ENCODE data around the gene KCNAB2.

- TF ChIP-seq EZH2 (IDR thresholded peaks at IDR 0.05; ENCODE audit: borderline replicate concordance, insufficient read depth, low read depth, low read length, poor library complexity, severe bottlenecking) (no peak), CTCF (IDR thresholded peaks at IDR 0.05) (no peak)
Observed at GRCh38 chr1:6002714-6003501, 42.8 kb upstream of the KCNAB2 start.
